NCI-H2196 treated with DMSO at 0.1 percent for 48 hours (cell line): ENCODE results near the gene HAUS8.
"Not testable (repeated sequence)": the region's sequence is repeated elsewhere in the genome, so short reads cannot be mapped to it uniquely, and the experiment has no call there.

Experiments
- DNase-seq: peaks from one replicate; lab custom pipeline; 2025; ENCODE audit not compliant: unreplicated experiment; lab: John Stamatoyannopoulos, UW

Gene HAUS8

DNA sequence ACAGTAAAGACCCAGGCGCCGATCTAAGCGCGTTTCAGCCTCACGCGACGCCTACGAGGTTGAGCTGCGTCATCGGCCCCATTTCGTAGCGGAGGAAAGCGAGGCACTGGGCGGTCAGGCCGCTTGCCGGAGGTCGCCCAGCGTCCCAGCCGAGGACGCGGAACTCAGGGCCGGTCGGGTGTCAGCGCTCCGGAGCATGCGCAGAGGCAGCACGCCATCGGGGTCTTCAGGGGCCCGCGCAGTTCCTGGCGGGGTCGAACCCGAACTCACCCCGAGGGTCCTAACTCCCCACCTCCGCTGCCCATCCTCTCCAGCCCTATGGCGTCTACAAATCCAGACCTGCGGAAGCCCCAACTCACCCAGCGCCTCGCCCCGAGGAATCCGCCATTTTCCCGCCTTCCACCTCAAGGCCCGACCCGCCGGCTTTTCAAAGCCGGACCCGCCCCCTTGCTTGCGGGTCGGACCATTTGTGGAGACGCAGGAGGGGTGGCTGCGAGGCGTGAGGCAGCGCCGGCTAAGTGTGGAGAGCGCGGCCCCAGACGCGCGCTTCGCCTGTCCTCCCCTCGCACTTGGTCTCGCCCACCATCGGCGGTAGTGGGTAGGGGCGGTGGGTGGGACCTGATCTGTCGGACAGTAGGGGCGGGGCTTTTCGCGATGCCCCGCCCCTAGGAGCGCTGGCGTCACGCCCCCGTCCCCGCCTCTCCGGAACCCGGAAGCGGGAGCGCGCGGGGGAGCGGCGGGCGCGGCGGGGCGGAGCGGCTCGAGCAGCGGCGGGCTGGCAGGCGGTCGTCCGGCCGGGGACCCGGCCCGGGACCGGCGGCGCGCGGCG, at the start of gene HAUS8, which contains the start of gene MYO9B:
Gene HAUS8 (minus strand): TSS at position 418 of the 829 bp plus-strand sequence. CDS start 30 bp downstream, at position 388.
Gene MYO9B (plus strand): TSS at position 743 of the 829 bp plus-strand sequence. CDS start 25,941 bp downstream, outside the sequence.
- peak; percentile 95 for DNase-seq

DNA sequence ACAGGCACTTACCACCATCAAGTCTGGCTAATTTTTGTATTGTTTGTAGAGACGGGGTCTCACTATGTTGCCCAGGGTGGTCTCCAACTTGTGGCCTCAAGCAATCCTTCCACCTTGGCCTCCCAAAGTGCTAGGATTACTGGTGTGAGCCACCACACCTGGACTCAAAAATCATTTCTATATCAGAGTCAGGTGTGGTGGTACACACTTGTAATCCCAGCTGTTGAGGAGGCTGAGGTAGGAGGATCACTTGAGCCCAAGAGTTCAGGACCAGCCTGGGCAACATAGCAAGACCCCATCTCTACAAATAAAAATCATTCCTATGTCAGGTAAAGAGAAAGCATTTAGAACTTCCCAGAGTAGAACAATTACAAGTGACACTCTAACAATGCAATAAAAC, 48.8 kb upstream of the HAUS8 start:
- DNase-seq, result no peak

DNA sequence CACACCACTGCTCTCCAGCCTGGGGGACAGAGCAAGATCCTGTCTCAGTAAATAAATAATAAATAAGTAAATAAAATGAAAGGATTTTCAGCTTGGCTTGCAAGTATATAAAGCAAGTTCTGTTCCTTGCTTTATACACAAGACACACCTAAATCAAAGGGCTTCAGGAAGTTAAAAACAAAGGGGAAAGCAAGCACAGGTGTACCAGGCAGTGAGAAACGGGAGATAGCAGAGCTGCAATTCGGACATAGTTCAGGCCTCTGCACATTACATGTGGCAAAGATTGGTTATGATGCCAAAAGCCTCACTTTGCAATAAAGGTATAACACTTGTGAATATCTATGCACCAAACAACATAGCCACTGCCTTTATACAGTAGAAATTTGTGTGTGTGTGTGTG, 47.8 kb upstream of the HAUS8 start:
- DNase-seq, result no peak

- no peak for DNase-seq
Measured at GRCh38 chr19:17121736-17122293, 46.6 kb upstream of the HAUS8 start.

DNA sequence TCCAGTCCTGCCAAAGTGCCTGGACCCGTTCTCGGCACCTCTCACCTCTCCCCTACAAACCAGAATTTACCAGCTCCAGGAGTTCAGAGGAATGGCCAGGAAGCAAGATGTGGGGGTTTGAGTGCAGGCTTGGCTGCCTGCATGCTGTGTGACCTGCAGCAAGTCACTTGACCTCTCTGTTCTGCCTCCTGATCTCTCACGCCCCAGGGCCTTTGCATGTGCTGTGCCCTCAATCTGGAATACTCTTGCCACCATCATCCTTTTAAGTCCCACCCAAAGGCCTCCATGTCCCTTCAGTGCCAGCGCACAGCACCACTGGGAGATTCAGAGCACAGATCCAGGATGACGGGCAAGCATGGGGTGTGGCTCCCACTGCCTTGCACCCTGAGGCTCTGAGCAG, 43.7 kb upstream of the HAUS8 start:
- DNase-seq, result no peak

GRCh38 chr19:17116996-17117702, 41.9 kb upstream of the HAUS8 start:
- no peak for DNase-seq

GRCh38 chr19:17114414-17114831, 39.2 kb upstream of the HAUS8 start:
- no peak for DNase-seq

DNA sequence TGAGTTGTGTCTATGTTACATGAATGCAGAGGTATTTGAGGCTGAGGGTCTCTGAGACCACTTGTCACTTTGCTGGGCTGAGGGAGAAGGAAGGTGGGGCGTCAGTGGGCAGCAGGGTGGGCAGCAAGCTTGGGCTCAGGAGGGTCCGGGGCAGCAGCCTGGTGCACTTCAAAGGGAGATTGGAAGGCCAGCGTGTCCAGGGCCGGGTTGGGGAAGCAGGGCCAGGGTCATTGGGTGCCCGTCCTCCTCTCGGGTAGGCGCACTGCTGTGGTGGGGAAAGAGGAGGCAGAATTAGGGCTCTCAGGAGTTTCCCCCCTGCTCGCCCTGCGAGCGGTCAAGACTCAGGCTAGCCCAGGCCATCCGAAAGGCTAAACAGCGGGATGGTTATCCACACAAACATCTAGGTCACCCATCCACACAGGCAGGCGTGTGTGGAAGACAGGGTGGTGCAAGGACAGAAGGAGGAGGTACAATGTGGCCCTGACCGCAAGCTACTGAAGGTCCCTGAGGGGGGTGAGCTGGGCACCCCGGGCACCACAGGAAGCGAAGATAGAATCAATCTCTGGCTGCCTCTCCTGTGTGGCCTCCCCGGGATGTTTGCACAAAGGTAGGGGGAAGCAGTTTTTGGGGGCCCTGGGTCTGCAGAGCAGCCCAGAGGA, 38.0 kb upstream of the HAUS8 start:
- DNase-seq, result no peak

DNA sequence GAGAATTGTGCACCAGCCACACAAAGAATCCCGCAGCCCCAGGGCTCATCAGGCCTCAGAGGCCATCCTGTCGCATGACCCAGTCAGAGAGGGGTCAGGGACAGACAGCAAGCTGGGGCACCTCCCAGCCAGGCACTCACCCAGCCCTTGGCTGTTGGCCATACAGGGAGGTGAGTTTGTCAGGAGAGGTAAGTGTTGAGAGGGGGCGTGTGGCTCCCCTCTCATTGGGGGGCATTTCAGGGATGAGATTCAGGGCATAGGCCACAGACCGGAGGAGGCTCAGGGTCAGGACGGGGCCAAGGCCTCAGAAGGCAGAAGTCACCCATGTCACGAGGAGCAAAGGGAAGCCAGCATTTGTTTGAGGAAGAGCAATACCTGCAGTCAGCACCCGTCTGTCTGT, 37.4 kb upstream of the HAUS8 start:
- no peak for DNase-seq

GRCh38 chr19:17112271-17112670, 37.0 kb upstream of the HAUS8 start:
- DNase-seq, result no peak

DNA sequence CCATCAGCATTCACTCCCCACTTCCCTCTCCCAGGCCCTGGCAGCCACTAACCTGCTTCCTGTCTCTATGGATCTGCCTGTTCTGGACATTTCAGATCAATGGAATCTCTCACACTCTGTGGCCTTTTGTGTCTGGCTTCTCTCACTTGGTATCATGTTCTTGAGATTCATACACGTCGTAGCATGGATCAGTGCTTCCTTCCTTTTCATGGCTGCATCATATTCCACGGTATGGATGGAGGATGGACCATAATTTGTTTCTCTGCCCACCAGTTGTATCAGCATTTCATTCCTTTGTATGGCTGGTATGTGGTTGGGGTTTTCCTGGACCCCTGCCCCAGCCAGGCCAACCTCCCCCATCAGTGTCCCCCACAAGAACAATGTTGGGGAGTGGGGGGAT, 36.5 kb upstream of the HAUS8 start:
- DNase-seq, result no peak

DNA sequence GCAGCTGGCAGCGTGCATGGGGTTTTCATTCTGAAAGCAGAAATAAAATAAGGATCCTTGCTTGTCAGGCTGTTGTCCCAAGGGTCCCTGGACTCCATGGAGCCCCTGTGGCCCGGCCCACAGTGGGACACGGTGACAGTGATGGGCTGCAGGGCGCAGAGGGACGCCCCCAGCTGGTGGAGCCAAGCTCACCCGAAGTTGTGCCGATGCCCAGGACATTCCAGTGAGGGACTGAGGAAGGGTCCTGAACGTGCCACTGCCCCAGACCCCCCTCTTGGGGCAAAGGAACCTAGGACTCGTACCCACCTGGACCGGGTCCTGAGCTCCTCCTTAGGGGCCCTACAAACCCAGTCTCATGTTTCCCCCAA, 35.3 kb upstream of the HAUS8 start:
- DNase-seq, result no peak

GRCh38 chr19:17109962-17110598, 34.8 kb upstream of the HAUS8 start:
- DNase-seq, result no peak

DNA sequence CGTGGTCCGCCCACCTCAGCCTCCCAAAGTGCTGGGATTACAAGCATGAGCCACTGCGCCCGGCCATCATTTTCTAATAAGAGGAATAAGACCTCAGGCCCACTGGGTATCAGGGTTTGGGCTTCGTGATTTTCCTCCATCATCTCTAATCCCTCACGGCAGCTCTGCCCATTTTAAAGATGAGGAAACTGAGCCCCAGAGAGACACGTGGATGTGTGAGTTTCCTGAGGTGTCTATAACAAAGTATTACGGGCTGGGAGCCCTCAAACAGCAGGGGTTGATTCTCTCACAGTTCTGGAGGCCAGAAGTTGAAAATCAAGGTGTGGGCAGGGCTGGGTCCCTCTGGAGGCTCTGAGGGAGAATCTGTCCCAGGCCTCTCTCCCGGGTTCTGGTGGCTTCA, 34.0 kb upstream of the HAUS8 start:
- no peak for DNase-seq

- DNase-seq, result no peak
Measured at GRCh38 chr19:17108453-17108784, 33.2 kb upstream of the HAUS8 start.

DNA sequence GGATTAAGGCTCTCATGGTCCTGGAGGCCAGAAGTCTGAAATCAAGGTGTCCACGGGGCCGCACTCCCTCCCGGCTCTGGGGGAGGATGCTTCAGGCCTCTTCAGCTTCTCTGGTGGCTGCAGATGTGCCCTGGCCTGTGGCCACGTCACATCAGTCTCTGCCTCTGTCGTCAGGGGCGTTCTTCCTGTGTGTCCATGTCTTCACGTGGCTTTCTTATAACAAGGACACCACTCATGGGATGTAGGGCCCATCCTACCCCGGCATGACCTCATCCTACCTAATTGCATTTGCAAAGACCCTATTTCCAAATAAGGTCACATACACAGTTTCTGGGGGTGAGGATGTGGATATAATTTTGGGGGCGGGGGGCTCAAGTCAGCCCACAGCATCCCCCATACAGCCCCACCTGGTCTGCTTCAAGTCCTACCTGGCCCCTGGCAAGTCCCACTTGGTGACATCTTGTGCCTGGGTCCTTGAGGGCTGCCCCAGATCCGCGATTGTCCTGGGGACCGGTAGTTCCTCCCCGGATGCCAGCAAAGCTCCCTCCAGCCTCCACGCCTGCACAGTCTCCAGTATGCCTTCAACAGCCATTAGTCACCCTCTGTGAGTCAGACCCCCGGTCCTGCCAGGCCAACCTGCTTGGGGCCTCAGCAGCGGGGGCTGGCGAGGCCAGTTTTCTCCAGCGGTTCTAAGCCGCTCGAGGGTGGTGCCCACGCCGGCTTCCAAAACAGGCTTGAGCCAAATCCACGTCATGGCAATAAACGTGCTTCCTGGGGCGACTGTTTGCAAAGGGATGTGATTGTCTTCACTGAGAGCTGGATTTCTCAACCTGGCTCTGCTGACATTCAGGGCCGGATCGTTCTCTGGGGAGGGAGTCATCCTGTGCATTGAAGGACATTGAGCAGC, 32.5 kb upstream of the HAUS8 start:
- DNase-seq, result no peak

- DNase-seq, result not testable (repeated sequence)
Measured at GRCh38 chr19:17106964-17107363, 31.7 kb upstream of the HAUS8 start.

DNA sequence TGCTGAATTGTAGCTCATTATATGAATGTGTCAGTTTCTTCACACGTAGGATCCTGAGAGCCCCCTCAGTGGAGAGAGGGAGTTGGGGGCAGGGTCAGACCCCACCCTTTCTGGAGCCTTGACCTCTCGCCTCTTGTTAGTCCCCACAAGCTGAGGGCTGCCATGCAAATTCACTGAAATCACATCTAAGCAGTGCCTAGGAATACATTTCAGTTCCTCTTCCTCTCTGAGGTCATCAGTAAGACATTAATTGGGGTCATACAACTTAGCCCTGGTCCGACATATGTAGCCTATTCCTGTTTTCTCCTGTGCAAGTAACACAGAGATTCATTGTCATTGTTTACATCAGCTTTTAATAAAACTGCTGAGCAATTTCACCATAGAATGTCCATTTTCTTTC, 30.3 kb upstream of the HAUS8 start:
- no peak for DNase-seq

GRCh38 chr19:17104679-17105078, 29.4 kb upstream of the HAUS8 start:
- DNase-seq, result no peak

GRCh38 chr19:17103177-17103576, 27.9 kb upstream of the HAUS8 start:
- DNase-seq, result no peak
